Naive thymus-derived CD4-positive, alpha-beta T cell (primary cell): ENCODE measurements around the gene SH3RF3. TPM values are rescaled to one million over a fixed set of nuclear protein-coding genes. Genes with fewer than 3 reads are reported as not detected.

ENCODE experiments used
- ATAC-seq: fragments of 150-1000 bp; cut with Tn5 transposase; 2 replicates; pipeline ENCODE4 v1.10.0; 2021; ENCODE audit warnings: mild to moderate bottlenecking, moderate library complexity
- CTCF ChIA-PET: fragments of 350-600 bp; sonication (Branson Sonifier 250); formaldehyde crosslinking; loops from one replicate; lab custom pipeline; 2021; ENCODE audit warnings: antibody characterized with exemption; lab: Charles Lee
- POLR2A ChIA-PET: fragments of 350-600 bp; sonication (Branson Sonifier 250); formaldehyde crosslinking; loops from one replicate; lab custom pipeline; 2021; ENCODE audit warnings: antibody characterized with exemption, inconsistent platforms; lab: Charles Lee
- DNase-seq, 9 donors: peaks; one replicate each; pipeline versions ENCODE4 v3.0.0 to v3.0.0-alpha.2; 2020 to 2022; ENCODE audit warnings: mixed read lengths in 1 of 9
- H3K27ac ChIP-seq: one replicate; pipeline ENCODE4 v1.7.0; 2013; ENCODE audit warnings: mild to moderate bottlenecking, low read depth, low read length, moderate library complexity
- H3K27me3 ChIP-seq, 2 donors: one replicate each; pipeline ENCODE4 v1.7.0; 2013; ENCODE audit warnings: low read length in 2 of 2, mild to moderate bottlenecking in 2 of 2, moderate library complexity in 2 of 2; ENCODE audit not compliant: control insufficient read depth in 2 of 2, insufficient read depth in 2 of 2
- H3K36me3 ChIP-seq, 3 experiments: 1 replicate in 2 of 3; 2 replicates in 1 of 3; pipeline ENCODE4 v1.7.0; 2013; ENCODE audit warnings: low read length in 3 of 3, mild to moderate bottlenecking in 3 of 3, moderate library complexity in 1 of 3; ENCODE audit not compliant: insufficient read depth in 3 of 3, control insufficient read depth in 2 of 3
- H3K4me1 ChIP-seq, 2 donors: one replicate each; pipeline ENCODE4 v1.7.0; 2013; ENCODE audit warnings: low read length in 2 of 2, mild to moderate bottlenecking in 2 of 2, moderate library complexity in 1 of 2; ENCODE audit not compliant: control insufficient read depth in 2 of 2, insufficient read depth in 2 of 2
- H3K4me3 ChIP-seq: 2 replicates; pipeline ENCODE4 v1.7.0; 2013; ENCODE audit warnings: mild to moderate bottlenecking, low read length
- H3K9me3 ChIP-seq, 3 experiments: 1 replicate in 2 of 3; 2 replicates in 1 of 3; pipeline ENCODE4 v1.7.0; 2013; ENCODE audit warnings: low read length in 3 of 3; ENCODE audit not compliant: control insufficient read depth in 2 of 3
- H3K27ac Mint-ChIP-seq, 9 donors: one replicate each; pipeline ENCODE4 v1.8.0; 2020 to 2022; ENCODE audit warnings: mixed read lengths in 9 of 9, mild to moderate bottlenecking in 8 of 9, moderate library complexity in 5 of 9, inconsistent platforms in 2 of 9
- H3K27me3 Mint-ChIP-seq, 5 donors: one replicate each; pipeline ENCODE4 v1.8.0; 2021 to 2022; ENCODE audit warnings: mixed read lengths in 5 of 5, mild to moderate bottlenecking in 1 of 5
- H3K36me3 Mint-ChIP-seq, 5 donors: one replicate each; pipeline ENCODE4 v1.8.0; 2020 to 2022; ENCODE audit warnings: mixed read lengths in 5 of 5, mild to moderate bottlenecking in 3 of 5, inconsistent platforms in 1 of 5
- H3K4me1 Mint-ChIP-seq, 7 donors: one replicate each; pipeline ENCODE4 v1.8.0; 2020 to 2022; ENCODE audit warnings: mixed read lengths in 7 of 7, mild to moderate bottlenecking in 3 of 7, inconsistent platforms in 1 of 7
- H3K4me3 Mint-ChIP-seq, 10 donors: one replicate each; pipeline ENCODE4 v1.8.0; 2020 to 2022; ENCODE audit warnings: mild to moderate bottlenecking in 10 of 10, mixed read lengths in 10 of 10, moderate library complexity in 6 of 10, inconsistent platforms in 2 of 10
- H3K9me3 Mint-ChIP-seq, 11 donors: one replicate each; pipeline ENCODE4 v1.8.0; 2020 to 2022; ENCODE audit warnings: mixed read lengths in 11 of 11, mild to moderate bottlenecking in 4 of 11, inconsistent platforms in 1 of 11, moderate library complexity in 1 of 11
- intact Hi-C, 2 donors: fragments of 100-400 bp; cut with micrococcal nuclease; formaldehyde crosslinking; loops; one replicate each; pipeline ENCODE4 v1.15.1; 2023
- polyA plus RNA-seq, 2 donors: library from polyadenylated mRNA; unstranded; fragments of 300-500 nt; fragmentation: Illumina TruSeq; gene quantifications; one replicate each; pipeline ENCODE4 v1.2.3, GENCODE V29; 2021
- total RNA-seq, 6 experiments: library from RNA in 5 of 6; stranded (reverse) in 5 of 6; gene quantifications; 1 replicate in 5 of 6; 2 replicates in 1 of 6; pipeline ENCODE4 v1.2.3 and lab custom pipeline; 2021 to 2026

SH3RF3 gene
- total and polyA plus RNA-seq, 7 experiments from 2014 or later, result 0.19 to 11.5 (median 4.8) TPM

DNA sequence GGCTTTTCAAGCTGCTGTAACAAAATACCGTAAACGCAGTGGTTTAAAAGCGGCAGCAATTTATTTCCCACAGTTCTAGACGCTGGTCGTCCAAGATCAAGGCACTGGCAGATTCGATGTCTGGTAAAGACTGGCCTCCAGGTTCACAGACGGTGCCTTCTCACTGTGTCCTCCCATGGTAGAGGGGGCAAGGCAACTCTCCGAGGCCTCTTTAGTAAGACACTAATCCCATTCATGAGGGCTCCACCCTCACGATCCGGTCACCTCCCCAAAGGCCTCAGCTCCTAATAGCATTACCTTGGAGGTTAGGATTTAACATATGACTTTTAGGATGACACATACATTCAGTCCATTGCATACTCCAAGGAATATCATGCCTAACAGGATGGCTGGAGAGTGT lies 117.2 kb downstream of the SH3RF3 start:
- Histone ChIP-seq H3K4me3 (no peak overlapping the region), H3K27ac (no peak overlapping the region), H3K9me3 (no peaks in the 10 kb centered on the region), H3K27me3 (no peaks in the 10 kb centered on the region), H3K36me3 (no peaks in the 10 kb centered on the region), H3K4me1 (no peaks in the 10 kb centered on the region)
- Mint-ChIP-seq H3K27me3 (peaks cover 0 to 28% (median 0%) of the 10 kb centered on the region in 5 donors), H3K9me3 (peaks cover 0 to 1% (median 0%) of the 10 kb centered on the region in 11 donors), H3K36me3 (peaks cover 0 to 5% (median 0%) of the 10 kb centered on the region in 5 donors), H3K4me3 (no peak overlapping the region), H3K27ac (no peak overlapping the region), H3K4me1 (peaks cover 4 to 35% (median 24%) of the 10 kb centered on the region in 7 donors)
- ATAC-seq (no peak), DNase-seq (no peak)
- ChIA-PET CTCF (no interaction called here), POLR2A (interaction anchor here (0.5 to 0.6 kb wide), 2 partner anchors 49 to 333 kb away, joined by 3 read pairs; no protein-coding TSS in a partner anchor)
- intact Hi-C loops, result no loop called here

DNA sequence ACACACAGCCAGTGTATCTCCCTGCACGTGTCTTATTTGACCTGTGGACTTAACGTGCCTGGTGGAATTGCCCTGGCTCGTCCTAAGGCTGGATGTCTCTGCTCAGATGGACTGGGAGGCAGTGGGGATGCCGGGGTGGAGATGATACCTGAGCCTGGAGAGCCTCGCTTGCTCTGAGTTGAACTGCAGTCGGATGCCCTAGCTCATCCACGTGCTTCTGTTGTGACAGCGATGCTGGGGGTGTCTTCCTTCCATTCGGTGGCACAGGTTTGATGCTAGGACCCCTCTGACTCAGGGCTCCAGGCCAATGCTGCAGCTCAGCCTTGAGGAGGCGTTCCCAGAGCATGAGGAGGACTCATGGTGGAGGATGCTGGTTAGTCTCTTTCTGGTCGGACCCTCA lies 117.6 kb downstream of the SH3RF3 start:
- no peak overlapping the region for H3K4me3 Mint-ChIP-seq
- H3K27ac Mint-ChIP-seq, result no peak overlapping the region
- ATAC-seq (no peak), DNase-seq (no peak)
- peaks cover 0 to 1% (median 0%) of the 10 kb centered on the region in 11 donors for H3K9me3 Mint-ChIP-seq
- Histone ChIP-seq H3K27me3 (no peaks in the 10 kb centered on the region), H3K27ac (no peak overlapping the region), H3K4me1 (no peaks in the 10 kb centered on the region), H3K9me3 (no peaks in the 10 kb centered on the region), H3K36me3 (no peaks in the 10 kb centered on the region), H3K4me3 (no peak overlapping the region)
- H3K4me1 Mint-ChIP-seq, result peaks cover 4 to 35% (median 24%) of the 10 kb centered on the region in 7 donors
- peaks cover 0 to 5% (median 0%) of the 10 kb centered on the region in 5 donors for H3K36me3 Mint-ChIP-seq
- H3K27me3 Mint-ChIP-seq, result peaks cover 0 to 28% (median 0%) of the 10 kb centered on the region in 5 donors
- ChIA-PET CTCF (no interaction called here), POLR2A (interaction anchor here (0.5 to 0.6 kb wide), 2 partner anchors 49 to 333 kb away, joined by 3 read pairs; no protein-coding TSS in a partner anchor)
- intact Hi-C loops, result no loop called here

DNA sequence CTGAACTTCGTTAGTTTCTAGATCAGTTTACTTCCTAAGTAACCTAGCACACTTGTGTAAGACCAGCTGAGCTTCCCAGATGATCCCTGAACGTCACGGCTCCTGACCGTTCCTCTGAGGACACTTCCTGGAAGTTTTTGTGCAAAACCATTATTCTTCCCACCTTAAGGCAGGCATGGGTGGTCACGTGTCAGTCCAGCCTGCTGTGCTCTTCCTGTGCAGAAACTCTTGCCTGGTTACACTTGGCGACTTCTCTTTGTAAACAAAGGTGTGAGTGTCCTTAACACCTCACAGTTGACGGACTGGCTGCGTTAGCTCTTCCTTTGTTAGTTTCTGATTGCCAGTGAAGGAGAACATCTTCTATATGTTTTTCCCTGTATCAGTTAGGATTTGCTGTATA lies 118.3 kb downstream of the SH3RF3 start:
- Mint-ChIP-seq H3K27me3 (peaks cover 0 to 28% (median 0%) of the 10 kb centered on the region in 5 donors), H3K4me1 (peaks cover 4 to 35% (median 21%) of the 10 kb centered on the region in 7 donors), H3K27ac (no peak overlapping the region), H3K4me3 (no peak overlapping the region), H3K36me3 (peaks cover 0 to 5% (median 0%) of the 10 kb centered on the region in 5 donors), H3K9me3 (peaks cover 0 to 1% (median 0%) of the 10 kb centered on the region in 11 donors)
- Histone ChIP-seq H3K4me3 (no peak overlapping the region), H3K27ac (no peak overlapping the region), H3K27me3 (no peaks in the 10 kb centered on the region), H3K4me1 (no peaks in the 10 kb centered on the region), H3K36me3 (no peaks in the 10 kb centered on the region), H3K9me3 (no peaks in the 10 kb centered on the region)
- DNase-seq (no peak), ATAC-seq (no peak)
- ChIA-PET POLR2A (no interaction called here), CTCF (no interaction called here)
- intact Hi-C loops, result no loop called here

DNA sequence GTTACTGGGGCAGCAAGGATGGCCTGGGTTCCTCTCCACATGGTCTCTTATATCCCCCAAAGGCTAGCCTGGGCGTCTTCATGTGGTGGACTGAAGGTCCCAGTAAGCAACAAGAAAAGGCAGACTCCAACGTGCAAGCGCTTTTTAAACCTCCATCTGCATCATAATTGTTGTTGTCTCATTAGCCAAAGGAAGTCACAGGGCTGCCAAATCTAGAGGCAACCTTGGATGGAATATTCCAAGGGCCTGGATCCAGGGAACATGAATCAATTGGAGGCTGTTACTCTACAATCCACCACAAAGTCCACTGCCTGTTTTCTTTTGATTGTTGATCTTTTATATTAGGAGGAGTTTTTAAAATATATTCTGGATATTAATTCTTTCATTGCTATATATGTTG lies 118.8 kb downstream of the SH3RF3 start:
- Histone ChIP-seq H3K9me3 (no peaks in the 10 kb centered on the region), H3K36me3 (no peaks in the 10 kb centered on the region), H3K4me3 (no peak overlapping the region), H3K4me1 (no peaks in the 10 kb centered on the region), H3K27me3 (no peaks in the 10 kb centered on the region), H3K27ac (no peak overlapping the region)
- Mint-ChIP-seq H3K27ac (no peak overlapping the region), H3K9me3 (peaks cover 0 to 1% (median 0%) of the 10 kb centered on the region in 11 donors), H3K27me3 (peaks cover 0 to 28% (median 0%) of the 10 kb centered on the region in 5 donors), H3K4me1 (peaks cover 4 to 35% (median 16%) of the 10 kb centered on the region in 7 donors), H3K4me3 (no peak overlapping the region), H3K36me3 (peaks cover 0 to 5% (median 0%) of the 10 kb centered on the region in 5 donors)
- DNase-seq (no peak), ATAC-seq (no peak)
- POLR2A ChIA-PET, result no interaction called here
- intact Hi-C loops, result no loop called here
- CTCF ChIA-PET, result no interaction called here

DNA sequence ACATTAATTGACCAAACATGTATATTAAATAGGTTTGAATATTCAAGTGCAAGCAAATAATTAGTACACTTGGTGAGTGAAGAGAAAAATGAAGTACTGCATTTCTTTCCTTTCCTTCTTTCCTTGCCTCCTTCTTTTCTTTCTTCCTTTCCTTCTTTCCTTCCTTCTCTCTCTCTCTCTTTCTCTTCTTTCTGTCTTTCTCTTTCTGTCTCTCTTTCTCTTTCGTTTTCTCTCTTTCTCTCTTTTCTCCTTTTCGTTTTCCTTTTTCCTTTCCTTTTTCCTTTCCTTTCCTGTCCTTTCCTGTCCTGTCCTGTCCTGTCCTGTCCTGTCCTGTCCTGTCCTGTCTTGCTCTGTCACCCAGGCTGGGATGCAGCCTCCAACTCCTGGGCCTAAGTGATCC lies 119.6 kb downstream of the SH3RF3 start:
- POLR2A ChIA-PET, result no interaction called here
- CTCF ChIA-PET, result interaction anchor here (0.9 kb wide), 1 partner anchor 17 kb away, joined by 3 read pairs; no protein-coding TSS in a partner anchor
- H3K4me1 Mint-ChIP-seq, result peaks cover 4 to 30% (median 10%) of the 10 kb centered on the region in 7 donors

DNA sequence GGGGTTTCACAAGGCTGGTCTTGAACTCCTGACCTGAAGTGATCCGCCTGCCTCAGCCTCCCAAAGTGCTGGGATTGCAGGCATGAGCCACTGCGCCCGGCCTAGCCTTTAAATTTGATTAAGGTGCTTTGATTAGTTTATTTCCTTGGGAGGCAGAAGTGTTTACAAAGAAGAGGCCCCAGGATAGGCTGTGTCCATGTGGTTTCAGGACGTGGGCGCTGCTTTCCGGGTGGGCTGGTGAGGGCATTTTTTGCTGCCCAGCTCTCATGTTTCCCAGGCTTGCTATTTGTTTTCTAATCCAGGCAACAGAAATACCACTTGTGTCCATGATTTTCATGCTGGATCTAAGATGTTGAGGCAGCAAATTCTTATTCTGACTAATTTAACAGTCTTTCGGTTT lies 124.2 kb downstream of the SH3RF3 start:
- Mint-ChIP-seq H3K4me1 (peaks cover 6 to 47% (median 15%) of the 10 kb centered on the region in 7 donors), H3K4me3 (no peak overlapping the region), H3K27me3 (peaks cover 0 to 15% (median 0%) of the 10 kb centered on the region in 5 donors), H3K9me3 (peaks cover 0 to 1% (median 0%) of the 10 kb centered on the region in 11 donors), H3K36me3 (no peaks in the 10 kb centered on the region), H3K27ac (no peak overlapping the region)
- no peak for DNase-seq
- Histone ChIP-seq H3K4me1 (no peaks in the 10 kb centered on the region), H3K27me3 (no peaks in the 10 kb centered on the region), H3K27ac (no peak overlapping the region), H3K9me3 (no peaks in the 10 kb centered on the region), H3K36me3 (no peaks in the 10 kb centered on the region), H3K4me3 (no peak overlapping the region)
- POLR2A ChIA-PET, result no interaction called here
- intact Hi-C loops, result no loop called here
- CTCF ChIA-PET, result no interaction called here
- ATAC-seq, result no peak

More for the DNA sequence above, 119.6 kb downstream of the SH3RF3 start:
- Histone ChIP-seq H3K27ac (no peak overlapping the region), H3K9me3 (no peaks in the 10 kb centered on the region), H3K4me1 (no peaks in the 10 kb centered on the region), H3K36me3 (no peaks in the 10 kb centered on the region), H3K4me3 (no peak overlapping the region), H3K27me3 (no peaks in the 10 kb centered on the region)
- H3K36me3 Mint-ChIP-seq, result peaks cover 0 to 5% (median 0%) of the 10 kb centered on the region in 5 donors
- H3K9me3 Mint-ChIP-seq, result peaks cover 0 to 1% (median 0%) of the 10 kb centered on the region in 11 donors
- H3K4me3 Mint-ChIP-seq, result no peak overlapping the region
- intact Hi-C loops, result no loop called here
- H3K27ac Mint-ChIP-seq, result peak overlapping the region in 1 of 9 donors; percentile 18
- H3K27me3 Mint-ChIP-seq, result peaks cover 0 to 26% (median 0%) of the 10 kb centered on the region in 5 donors
- DNase-seq (no peak), ATAC-seq (no peak)
